Adrenal gland (tissue), 5 donors: ENCODE results near the gene XYLT2.

Source experiments
- CTCF ChIP-seq, 6 experiments: fragments of 450-650 bp in 4 of 6; fragments of 200-600 bp in 2 of 6; sonication (generic) in 1 of 6; IDR thresholded peaks; 1 replicate in 5 of 6; 2 replicates in 1 of 6; pipeline versions ENCODE4 v1.5.1 to v1.8.0; 2016 to 2021; ENCODE audit warnings: antibody characterized with exemption in 6 of 6, mild to moderate bottlenecking in 2 of 6, moderate library complexity in 1 of 6
- POLR2A ChIP-seq, 2 donors: fragments of 450-650 bp; IDR thresholded peaks; one replicate each; pipeline ENCODE4 v1.6.1; 2017; ENCODE audit warnings: antibody characterized with exemption in 2 of 2, mild to moderate bottlenecking in 2 of 2, moderate library complexity in 1 of 2
- donor health status: DM: no; HTN: no; CAD: no.

- TF ChIP-seq CTCF (IDR thresholded peaks at IDR 0.05) (no peak), POLR2A (IDR thresholded peaks at IDR 0.05) (no peak)
Measured at GRCh38 chr17:50304781-50305404, 41.0 kb upstream of the XYLT2 start.
